ENCODE measurements around the gene FCER1G. TPM values are rescaled to one million over a fixed set of nuclear protein-coding genes. Genes with fewer than 3 reads are reported as not detected.

The FCER1G gene
- total and polyA plus RNA-seq, 2 donors (not counting 3 experiments of a cell fraction or from before 2014, with no cell fraction given), result 1.1 to 1.6 TPM

DNA sequence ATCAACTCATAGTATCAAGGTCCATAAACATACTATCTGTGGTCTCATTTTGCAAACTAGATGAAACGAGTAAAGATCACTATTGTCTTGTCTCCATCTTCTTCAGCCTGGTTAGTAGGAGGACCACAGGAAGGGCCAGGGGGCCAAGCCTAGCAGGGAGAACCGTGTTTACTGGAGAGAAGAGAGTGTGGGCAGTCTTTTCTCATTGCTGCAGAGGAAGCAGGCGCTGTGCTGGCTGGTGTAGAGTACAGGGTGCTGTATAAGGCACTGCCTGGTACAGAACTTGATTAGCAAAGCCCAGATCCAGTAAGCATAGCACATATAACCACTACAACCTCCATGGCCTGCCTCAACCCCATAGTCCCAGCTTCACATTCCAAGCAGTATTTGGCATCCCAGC lies 27.8 kb upstream of the FCER1G start:
- TF ChIP-seq EZH2 (IDR thresholded peaks at IDR 0.05; ENCODE audit: borderline replicate concordance, low read depth, low read length, severe bottlenecking) (no peak), GATA2 (IDR thresholded peaks at IDR 0.05; ENCODE audit: insufficient read depth, insufficient read length, low read depth, low read length) (no peak), POLR2AphosphoS5 (IDR thresholded peaks at IDR 0.05; ENCODE audit: insufficient read depth, low read depth, low read length) (no peak), JUN (IDR thresholded peaks at IDR 0.05; ENCODE audit: borderline replicate concordance, insufficient read depth, insufficient read length, low read depth) (no peak), POLR2A (IDR thresholded peaks at IDR 0.05; ENCODE audit: low read depth, low read length) (no peak), MYC (IDR thresholded peaks at IDR 0.05; ENCODE audit: low read depth, low read length) (no peak), FOS (IDR thresholded peaks at IDR 0.05; ENCODE audit: borderline replicate concordance, insufficient read depth, low read length) (no peak)
- TF ChIP-seq, protein P1, sequence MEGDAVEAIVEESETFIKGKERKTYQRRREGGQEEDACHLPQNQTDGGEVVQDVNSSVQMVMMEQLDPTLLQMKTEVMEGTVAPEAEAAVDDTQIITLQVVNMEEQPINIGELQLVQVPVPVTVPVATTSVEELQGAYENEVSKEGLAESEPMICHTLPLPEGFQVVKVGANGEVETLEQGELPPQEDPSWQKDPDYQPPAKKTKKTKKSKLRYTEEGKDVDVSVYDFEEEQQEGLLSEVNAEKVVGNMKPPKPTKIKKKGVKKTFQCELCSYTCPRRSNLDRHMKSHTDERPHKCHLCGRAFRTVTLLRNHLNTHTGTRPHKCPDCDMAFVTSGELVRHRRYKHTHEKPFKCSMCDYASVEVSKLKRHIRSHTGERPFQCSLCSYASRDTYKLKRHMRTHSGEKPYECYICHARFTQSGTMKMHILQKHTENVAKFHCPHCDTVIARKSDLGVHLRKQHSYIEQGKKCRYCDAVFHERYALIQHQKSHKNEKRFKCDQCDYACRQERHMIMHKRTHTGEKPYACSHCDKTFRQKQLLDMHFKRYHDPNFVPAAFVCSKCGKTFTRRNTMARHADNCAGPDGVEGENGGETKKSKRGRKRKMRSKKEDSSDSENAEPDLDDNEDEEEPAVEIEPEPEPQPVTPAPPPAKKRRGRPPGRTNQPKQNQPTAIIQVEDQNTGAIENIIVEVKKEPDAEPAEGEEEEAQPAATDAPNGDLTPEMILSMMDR (IDR thresholded peaks at IDR 0.05; ENCODE audit: extremely low read depth in 1 of 2, insufficient read depth in 1 of 2, low read depth in 1 of 2, low read length in 2 of 2), result no peak
- TF ChIP-seq, protein P2, sequence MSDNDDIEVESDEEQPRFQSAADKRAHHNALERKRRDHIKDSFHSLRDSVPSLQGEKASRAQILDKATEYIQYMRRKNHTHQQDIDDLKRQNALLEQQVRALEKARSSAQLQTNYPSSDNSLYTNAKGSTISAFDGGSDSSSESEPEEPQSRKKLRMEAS (IDR thresholded peaks at IDR 0.05; ENCODE audit: insufficient read depth, insufficient read length), result no peak
- ChIA-PET POLR2A (no interaction called here), CTCF (no interaction called here)
- no peak overlapping the region for H3K4me3 ChIP-seq (replicated peaks in 1 of 3; ENCODE audit: insufficient read depth in 1 of 3, low read depth in 1 of 3, low read length in 3 of 3)
- H4K20me1 ChIP-seq (replicated peaks; ENCODE audit: control insufficient read depth, extremely low read depth, insufficient read depth, low read length), result no peaks in the 10 kb centered on the region
- no peak for FAIRE-seq
- BruUV-seq (replicated peaks), result no TSS peak
- peaks cover 0 to 3% of the 10 kb centered on the region in 2 experiments for H3K36me3 ChIP-seq (ENCODE audit: control insufficient read depth in 2 of 2, extremely low read depth in 1 of 2, insufficient read depth in 2 of 2, low read length in 2 of 2)
- dilution Hi-C loops (cut with MboI; ENCODE audit: extremely low pct_ligation_motif_present, low sequenced_read_pairs), result no loop called here
- no peaks in the 10 kb centered on the region for H3K9me1 ChIP-seq (replicated peaks; ENCODE audit: control insufficient read depth, extremely low read depth, insufficient read depth, low read length)
- no peak overlapping the region for H3K9ac ChIP-seq (replicated peaks; ENCODE audit: extremely low read depth, insufficient read depth, low read length)
- no peak overlapping the region for H2AFZ ChIP-seq (ENCODE audit: low read depth, low read length)
- H3K4me2 ChIP-seq (ENCODE audit: insufficient read depth, low read length), result no peak overlapping the region
- no peaks in the 10 kb centered on the region for H3K27me3 ChIP-seq (ENCODE audit: control insufficient read depth in 2 of 2, insufficient read depth in 2 of 2, low read length in 2 of 2)
- no peak overlapping the region for H3K27ac ChIP-seq (ENCODE audit: insufficient read depth, low read depth, low read length)
- intact Hi-C loops (cut with micrococcal nuclease), result no loop called here
- no peaks in the 10 kb centered on the region for H3K9me3 ChIP-seq (replicated peaks; ENCODE audit: control insufficient read depth, insufficient read depth, low read length)
- no peaks in the 10 kb centered on the region for H3K79me2 ChIP-seq (ENCODE audit: control insufficient read depth, insufficient read depth, low read length)
- DNase-seq (ENCODE audit: low read depth, low spot score), result no peak
- H3K4me1 ChIP-seq (ENCODE audit: control insufficient read depth, extremely low read depth, insufficient read depth, low read length), result peaks cover 28% of the 10 kb centered on the region

Data from endothelial cell of umbilical vein (primary cell).